ENCODE measurements around the gene EYA4.

EYA4 gene

GRCh38 chr6:133408543-133408942 is 167.4 kb downstream of the EYA4 start:
- Histone ChIP-seq H3K36me3 (no peaks in the 10 kb centered on the region), H3K27me3 (no peaks in the 10 kb centered on the region), H3K9me3 (no peaks in the 10 kb centered on the region), H3K27ac (no peak overlapping the region), H3K4me3 (no peak overlapping the region), H3K4me1 (no peaks in the 10 kb centered on the region)
- no peak for TF ChIP-seq CTCF (IDR thresholded peaks at IDR 0.05)
- DNase-seq, result no peak
- intact Hi-C loops (cut with DNase I; ENCODE audit: low total_unique reads), result no loop called here

- H3K27me3 ChIP-seq, result no peaks in the 10 kb centered on the region
- no peak overlapping the region for H3K4me3 ChIP-seq
- H3K27ac ChIP-seq, result no peak overlapping the region
- intact Hi-C loops (cut with DNase I; ENCODE audit: low total_unique reads), result no loop called here
- H3K36me3 ChIP-seq, result no peaks in the 10 kb centered on the region
- no peaks in the 10 kb centered on the region for H3K4me1 ChIP-seq
- no peaks in the 10 kb centered on the region for H3K9me3 ChIP-seq
- DNase-seq, result no peak
- TF ChIP-seq CTCF (IDR thresholded peaks at IDR 0.05), result no peak
Measured at GRCh38 chr6:133410638-133411435, 169.7 kb downstream of the EYA4 start.

GRCh38 chr6:133411757-133412156 is 170.6 kb downstream of the EYA4 start:
- intact Hi-C loops (cut with DNase I; ENCODE audit: low total_unique reads), result no loop called here
- no peaks in the 10 kb centered on the region for H3K36me3 ChIP-seq
- H3K4me3 ChIP-seq, result no peak overlapping the region
- no peaks in the 10 kb centered on the region for H3K9me3 ChIP-seq
- no peak for TF ChIP-seq CTCF (IDR thresholded peaks at IDR 0.05)
- DNase-seq, result no peak
- H3K27me3 ChIP-seq, result no peaks in the 10 kb centered on the region
- H3K4me1 ChIP-seq, result no peaks in the 10 kb centered on the region
- H3K27ac ChIP-seq, result no peak overlapping the region

GRCh38 chr6:133415262-133415661 is 174.1 kb downstream of the EYA4 start:
- no peak overlapping the region for H3K27ac ChIP-seq
- no peak overlapping the region for H3K4me3 ChIP-seq
- intact Hi-C loops (cut with DNase I; ENCODE audit: low total_unique reads), result no loop called here

GRCh38 chr6:133418108-133418507 is 177.0 kb downstream of the EYA4 start:
- H3K4me1 ChIP-seq, result no peaks in the 10 kb centered on the region

More at GRCh38 chr6:133415262-133415661, 174.1 kb downstream of the EYA4 start:
- H3K4me1 ChIP-seq, result no peaks in the 10 kb centered on the region
- no peak for TF ChIP-seq CTCF (IDR thresholded peaks at IDR 0.05)
- H3K36me3 ChIP-seq, result no peaks in the 10 kb centered on the region
- H3K27me3 ChIP-seq, result no peaks in the 10 kb centered on the region
- DNase-seq, result no peak
- no peaks in the 10 kb centered on the region for H3K9me3 ChIP-seq

More at GRCh38 chr6:133418108-133418507, 177.0 kb downstream of the EYA4 start:
- no peak for DNase-seq
- Histone ChIP-seq H3K27ac (no peak overlapping the region), H3K36me3 (no peaks in the 10 kb centered on the region), H3K4me3 (no peak overlapping the region), H3K9me3 (no peaks in the 10 kb centered on the region), H3K27me3 (no peaks in the 10 kb centered on the region)
- intact Hi-C loops (cut with DNase I; ENCODE audit: low total_unique reads), result no loop called here
- no peak for TF ChIP-seq CTCF (IDR thresholded peaks at IDR 0.05)

Measured in tibial artery (tissue), 4 donors.